ENCODE measurements around the gene LAMC1.

- TF ChIP-seq RAD21 (conservative IDR thresholded peaks at IDR 0.05) = no peak
- no peak for TF ChIP-seq EZH2 (IDR thresholded peaks at IDR 0.05; ENCODE audit: borderline replicate concordance, insufficient read depth, low read length, poor library complexity, severe bottlenecking)
These were observed 102.2 kb downstream of the LAMC1 start for GRCh38 chr1:183125279-183125999.

Data from neural cell (in vitro differentiated cells).